ENCODE data around the gene SRBD1. TPM values are rescaled to one million over a fixed set of nuclear protein-coding genes. Genes with fewer than 3 reads are reported as not detected.
A peak's percentile ranks its signal among the peaks of the same experiment; 100 is the strongest.

Gene SRBD1
- total RNA-seq, 6 experiments from 2014 or later = 7.4 to 14.1 (median 9.4) TPM

- no peak for ATAC-seq
- Histone ChIP-seq H3K27me3 (no peaks in the 10 kb centered on the region), H3K27ac (no peak overlapping the region), H3K4me3 (no peak overlapping the region), H3K36me3 (no peaks in the 10 kb centered on the region), H3K9me3 (no peaks in the 10 kb centered on the region), H3K4me1 (peaks cover 0 to 10% (median 5%) of the 10 kb centered on the region in 4 donors)
- WGBS (ENCODE audit: insufficient coverage, low coverage, low lambda C conversion rate, missing lambda C conversion rate) = 58% methylated on average over 1 of the region's 2 CpGs
- no peak for TF ChIP-seq CTCF (IDR thresholded peaks at IDR 0.05)
- TF ChIP-seq POLR2A (IDR thresholded peaks at IDR 0.05) = no peak
- intact Hi-C loops (cut with DNase I) = loop anchor here (5.0 to 10.0 kb wide), 3 partner anchors 134 to 297 kb away; no protein-coding TSS in a partner anchor
- DNase-seq = no peak
Measured at GRCh38 chr2:45640576-45640975, 29.5 kb upstream of the SRBD1 start.

- no peaks in the 10 kb centered on the region for H3K27me3 ChIP-seq
- H3K9me3 ChIP-seq = no peaks in the 10 kb centered on the region
- H3K36me3 ChIP-seq = no peaks in the 10 kb centered on the region
- WGBS (ENCODE audit: insufficient coverage, low coverage, low lambda C conversion rate, missing lambda C conversion rate) = no CpG with 5 or more reads among the region's 5 CpGs
- intact Hi-C loops (cut with DNase I) = no loop called here
- H3K4me3 ChIP-seq = no peak overlapping the region
- DNase-seq (no peak), ATAC-seq (peak in 1 of 4 donors; percentile 23)
- no peak for TF ChIP-seq POLR2A (IDR thresholded peaks at IDR 0.05)
- TF ChIP-seq CTCF (IDR thresholded peaks at IDR 0.05) = no peak
- H3K27ac ChIP-seq = no peak overlapping the region
- no peaks in the 10 kb centered on the region for H3K4me1 ChIP-seq
Measured at GRCh38 chr2:45637440-45637839, 26.4 kb upstream of the SRBD1 start.

- Histone ChIP-seq H3K4me1 (no peaks in the 10 kb centered on the region), H3K27me3 (no peaks in the 10 kb centered on the region), H3K36me3 (no peaks in the 10 kb centered on the region), H3K4me3 (no peak overlapping the region), H3K27ac (no peak overlapping the region), H3K9me3 (no peaks in the 10 kb centered on the region)
- TF ChIP-seq POLR2A (IDR thresholded peaks at IDR 0.05) (no peak), CTCF (IDR thresholded peaks at IDR 0.05) (no peak)
- ATAC-seq (no peak), DNase-seq (no peak)
- 80% methylated on average over 5 of the region's 5 CpGs for WGBS (ENCODE audit: insufficient coverage, low coverage, low lambda C conversion rate, missing lambda C conversion rate)
- intact Hi-C loops (cut with DNase I) = no loop called here
Measured at GRCh38 chr2:45636008-45636407, 24.9 kb upstream of the SRBD1 start.

- H3K27ac ChIP-seq = no peak overlapping the region
- no peak for TF ChIP-seq CTCF (IDR thresholded peaks at IDR 0.05)
- TF ChIP-seq POLR2A (IDR thresholded peaks at IDR 0.05) = no peak
- intact Hi-C loops (cut with DNase I) = no loop called here
Measured at GRCh38 chr2:45634223-45634622, 23.2 kb upstream of the SRBD1 start.

GRCh38 chr2:45631955-45632354, 20.9 kb upstream of the SRBD1 start:
- intact Hi-C loops (cut with DNase I) = no loop called here
- DNase-seq = no peak
- TF ChIP-seq CTCF (IDR thresholded peaks at IDR 0.05) (no peak), POLR2A (IDR thresholded peaks at IDR 0.05) (no peak)
- Histone ChIP-seq H3K9me3 (no peaks in the 10 kb centered on the region), H3K4me3 (no peak overlapping the region), H3K4me1 (peaks cover 0 to 4% (median 1%) of the 10 kb centered on the region in 4 donors), H3K27ac (no peak overlapping the region), H3K27me3 (no peaks in the 10 kb centered on the region), H3K36me3 (no peaks in the 10 kb centered on the region)
- 75% methylated on average over 3 of the region's 3 CpGs for WGBS (ENCODE audit: insufficient coverage, low coverage, low lambda C conversion rate, missing lambda C conversion rate)
- ATAC-seq = no peak

More at GRCh38 chr2:45634223-45634622, 23.2 kb upstream of the SRBD1 start:
- H3K36me3 ChIP-seq = no peaks in the 10 kb centered on the region
- 84% methylated on average over 5 of the region's 5 CpGs for WGBS (ENCODE audit: insufficient coverage, low coverage, low lambda C conversion rate, missing lambda C conversion rate)
- ATAC-seq (no peak), DNase-seq (no peak)
- H3K27me3 ChIP-seq = no peaks in the 10 kb centered on the region
- no peaks in the 10 kb centered on the region for H3K9me3 ChIP-seq
- H3K4me3 ChIP-seq = no peak overlapping the region
- H3K4me1 ChIP-seq = no peaks in the 10 kb centered on the region
